VCaP (cell line): Measurements from ENCODE around the gene BICD1.
A peak's percentile ranks its signal among the peaks of the same experiment; 100 is the strongest.

Experiments used
- H3K27ac ChIP-seq: fragments of 450-650 bp; 2 replicates; pipeline ENCODE4 v1.5.1; 2017
- TF ChIP-seq, protein P1 (sequence below): fragments of 450-650 bp; conservative IDR thresholded peaks from 2 replicates; pipeline ENCODE4 v1.5.1; 2017; ENCODE audit warnings: mild to moderate bottlenecking, moderate library complexity

The BICD1 gene

GRCh38 chr12:32205731-32206130 lies 99.1 kb downstream of the BICD1 start:
- TF ChIP-seq, protein P1, sequence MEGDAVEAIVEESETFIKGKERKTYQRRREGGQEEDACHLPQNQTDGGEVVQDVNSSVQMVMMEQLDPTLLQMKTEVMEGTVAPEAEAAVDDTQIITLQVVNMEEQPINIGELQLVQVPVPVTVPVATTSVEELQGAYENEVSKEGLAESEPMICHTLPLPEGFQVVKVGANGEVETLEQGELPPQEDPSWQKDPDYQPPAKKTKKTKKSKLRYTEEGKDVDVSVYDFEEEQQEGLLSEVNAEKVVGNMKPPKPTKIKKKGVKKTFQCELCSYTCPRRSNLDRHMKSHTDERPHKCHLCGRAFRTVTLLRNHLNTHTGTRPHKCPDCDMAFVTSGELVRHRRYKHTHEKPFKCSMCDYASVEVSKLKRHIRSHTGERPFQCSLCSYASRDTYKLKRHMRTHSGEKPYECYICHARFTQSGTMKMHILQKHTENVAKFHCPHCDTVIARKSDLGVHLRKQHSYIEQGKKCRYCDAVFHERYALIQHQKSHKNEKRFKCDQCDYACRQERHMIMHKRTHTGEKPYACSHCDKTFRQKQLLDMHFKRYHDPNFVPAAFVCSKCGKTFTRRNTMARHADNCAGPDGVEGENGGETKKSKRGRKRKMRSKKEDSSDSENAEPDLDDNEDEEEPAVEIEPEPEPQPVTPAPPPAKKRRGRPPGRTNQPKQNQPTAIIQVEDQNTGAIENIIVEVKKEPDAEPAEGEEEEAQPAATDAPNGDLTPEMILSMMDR = no peak
- H3K27ac ChIP-seq = no peak overlapping the region

- TF ChIP-seq, protein P1 = no peak
- no peak overlapping the region for H3K27ac ChIP-seq
Observed at GRCh38 chr12:32208355-32208754, 101.7 kb downstream of the BICD1 start.

DNA sequence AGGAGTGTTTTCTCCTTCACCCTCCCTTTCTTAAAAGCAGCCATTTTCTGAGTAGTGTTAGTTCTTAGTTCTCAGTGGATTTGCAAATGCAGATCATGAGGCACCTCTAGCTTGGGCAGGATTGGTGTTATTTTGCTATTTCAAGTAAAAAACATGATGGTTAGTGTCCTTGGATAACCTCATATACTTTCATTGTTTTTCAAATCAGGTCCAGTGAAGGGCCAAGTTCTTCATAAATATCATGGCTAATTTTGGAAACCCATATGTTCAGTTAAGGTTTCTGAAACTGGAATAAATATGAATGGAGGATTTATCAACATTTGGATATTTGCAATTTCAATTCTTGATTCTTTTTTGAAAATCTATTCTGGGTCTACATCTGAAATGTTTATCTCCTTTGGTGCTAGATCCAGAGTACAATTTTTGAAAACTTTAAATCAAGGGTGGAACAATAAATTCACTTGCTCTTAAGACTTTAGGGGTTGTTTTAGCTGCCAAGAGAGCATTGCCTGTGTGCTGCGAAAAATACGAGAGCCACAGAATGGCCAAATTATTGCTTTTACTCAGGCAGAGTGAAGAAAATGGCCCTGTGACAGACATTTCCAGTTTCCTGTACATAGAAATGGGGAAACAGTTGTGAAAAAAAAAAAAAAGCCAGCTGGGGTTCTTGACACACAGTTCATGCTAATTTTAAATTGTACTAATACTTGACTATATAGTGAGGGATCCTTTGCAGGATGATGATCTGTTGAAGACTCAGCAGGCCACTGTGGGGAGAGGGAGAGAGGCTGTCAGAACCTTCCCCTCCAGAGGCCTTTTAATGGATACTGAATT lies 104.6 kb downstream of the BICD1 start:
- TF ChIP-seq, protein P1 = no peak
- peak overlapping the region; percentile 51 for H3K27ac ChIP-seq

- peak overlapping the region; percentile 51 for H3K27ac ChIP-seq
- TF ChIP-seq, protein P1 = no peak
Observed at GRCh38 chr12:32211900-32212156, 105.2 kb downstream of the BICD1 start.

DNA sequence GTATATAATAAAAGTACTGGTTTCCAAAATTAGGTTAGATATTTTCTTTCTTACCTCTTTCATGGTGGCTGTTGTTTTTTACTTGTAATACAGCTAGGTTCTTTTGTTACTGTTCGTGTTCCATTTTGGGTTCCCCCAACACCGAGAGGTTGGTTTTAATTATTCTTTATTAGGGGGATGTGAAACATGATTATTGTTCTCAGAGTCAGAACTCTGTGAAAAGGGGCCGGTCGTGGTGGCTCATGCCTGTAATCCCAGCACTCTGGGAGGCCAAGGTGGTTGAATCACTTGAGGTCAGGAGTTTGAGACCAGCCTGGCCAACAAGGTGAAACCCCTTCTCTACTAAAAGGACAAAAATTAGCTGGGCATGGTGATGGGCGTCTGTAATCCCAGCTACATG lies 108.1 kb downstream of the BICD1 start:
- H3K27ac ChIP-seq = no peak overlapping the region
- TF ChIP-seq, protein P1 = no peak

- H3K27ac ChIP-seq = no peak overlapping the region
- TF ChIP-seq, protein P1 = no peak
Observed at GRCh38 chr12:32217354-32218310, 111.0 kb downstream of the BICD1 start.

- H3K27ac ChIP-seq = no peak overlapping the region
- TF ChIP-seq, protein P1 = no peak
Observed at GRCh38 chr12:32223941-32224340, 117.3 kb downstream of the BICD1 start.
